VCaP (cell line): Measurements from ENCODE around the gene FAM163B.
A peak's percentile ranks its signal among the peaks of the same experiment; 100 is the strongest.

Experiments used
- H3K27ac ChIP-seq: fragments of 450-650 bp; 2 replicates; pipeline ENCODE4 v1.5.1; 2017
- TF ChIP-seq, protein P1 (sequence below): fragments of 450-650 bp; conservative IDR thresholded peaks from 2 replicates; pipeline ENCODE4 v1.5.1; 2017; ENCODE audit warnings: mild to moderate bottlenecking, moderate library complexity

Gene FAM163B

DNA sequence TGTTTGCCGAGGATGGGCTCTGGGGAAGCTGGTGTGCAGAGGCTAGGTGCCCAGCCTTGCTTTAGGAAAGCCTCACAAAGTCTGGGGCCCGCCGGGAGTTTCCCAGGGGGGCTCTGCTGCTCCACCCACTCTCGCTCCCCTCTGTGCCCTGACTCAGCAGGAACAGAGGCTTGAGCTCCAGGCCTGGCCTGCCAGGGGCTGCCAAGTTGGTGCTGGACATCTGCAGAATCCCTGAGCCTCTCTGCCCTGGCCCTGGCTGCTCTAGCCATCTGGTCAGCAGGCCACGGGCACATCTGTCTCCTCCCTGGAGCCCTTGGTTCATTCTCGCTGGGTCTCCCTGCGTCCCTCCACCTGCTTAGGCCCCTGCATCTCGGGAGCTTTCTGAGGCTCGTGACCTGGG, 75.3 kb downstream of the FAM163B start:
- TF ChIP-seq, protein P1, sequence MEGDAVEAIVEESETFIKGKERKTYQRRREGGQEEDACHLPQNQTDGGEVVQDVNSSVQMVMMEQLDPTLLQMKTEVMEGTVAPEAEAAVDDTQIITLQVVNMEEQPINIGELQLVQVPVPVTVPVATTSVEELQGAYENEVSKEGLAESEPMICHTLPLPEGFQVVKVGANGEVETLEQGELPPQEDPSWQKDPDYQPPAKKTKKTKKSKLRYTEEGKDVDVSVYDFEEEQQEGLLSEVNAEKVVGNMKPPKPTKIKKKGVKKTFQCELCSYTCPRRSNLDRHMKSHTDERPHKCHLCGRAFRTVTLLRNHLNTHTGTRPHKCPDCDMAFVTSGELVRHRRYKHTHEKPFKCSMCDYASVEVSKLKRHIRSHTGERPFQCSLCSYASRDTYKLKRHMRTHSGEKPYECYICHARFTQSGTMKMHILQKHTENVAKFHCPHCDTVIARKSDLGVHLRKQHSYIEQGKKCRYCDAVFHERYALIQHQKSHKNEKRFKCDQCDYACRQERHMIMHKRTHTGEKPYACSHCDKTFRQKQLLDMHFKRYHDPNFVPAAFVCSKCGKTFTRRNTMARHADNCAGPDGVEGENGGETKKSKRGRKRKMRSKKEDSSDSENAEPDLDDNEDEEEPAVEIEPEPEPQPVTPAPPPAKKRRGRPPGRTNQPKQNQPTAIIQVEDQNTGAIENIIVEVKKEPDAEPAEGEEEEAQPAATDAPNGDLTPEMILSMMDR = no peak
- peak overlapping the region; percentile 55; the same call in 1 of the 2 replicates for H3K27ac ChIP-seq

DNA sequence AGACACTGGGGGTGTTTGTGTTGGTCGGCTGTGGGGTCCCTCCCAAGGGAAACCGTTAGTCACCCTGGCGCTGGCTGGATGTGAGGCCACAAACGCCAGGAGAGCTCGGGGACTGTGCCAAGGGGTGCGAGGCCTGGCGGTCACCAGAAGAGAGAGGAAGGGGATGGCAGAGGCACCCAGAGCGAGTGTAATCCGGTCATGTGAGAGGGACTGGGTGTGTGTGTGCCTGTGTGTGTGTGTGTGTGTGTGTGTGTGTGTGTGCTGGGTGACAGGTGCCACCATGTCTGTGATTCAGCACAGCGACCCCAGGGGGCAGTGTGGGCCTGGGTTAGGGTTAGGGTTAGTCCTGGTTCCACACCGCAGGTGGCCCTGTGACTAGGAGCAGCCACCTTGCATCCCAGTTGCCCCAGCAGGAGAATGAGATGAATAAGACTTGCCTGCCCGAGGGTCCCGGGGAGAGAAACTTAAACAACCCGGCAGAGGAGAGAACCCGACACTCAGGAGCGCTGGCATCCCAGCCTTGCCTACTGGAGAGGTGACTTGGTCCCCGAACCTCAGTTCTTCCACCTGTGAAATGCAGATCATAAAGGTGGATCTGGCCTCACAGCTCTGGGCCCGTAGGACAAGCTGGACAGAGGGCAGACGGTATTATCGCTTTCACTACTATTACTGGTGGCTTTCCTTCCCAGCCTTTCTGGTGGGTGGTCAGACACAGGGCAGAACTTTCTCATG, 76.1 kb downstream of the FAM163B start:
- no peak overlapping the region for H3K27ac ChIP-seq
- TF ChIP-seq, protein P1 = peak; percentile 82

DNA sequence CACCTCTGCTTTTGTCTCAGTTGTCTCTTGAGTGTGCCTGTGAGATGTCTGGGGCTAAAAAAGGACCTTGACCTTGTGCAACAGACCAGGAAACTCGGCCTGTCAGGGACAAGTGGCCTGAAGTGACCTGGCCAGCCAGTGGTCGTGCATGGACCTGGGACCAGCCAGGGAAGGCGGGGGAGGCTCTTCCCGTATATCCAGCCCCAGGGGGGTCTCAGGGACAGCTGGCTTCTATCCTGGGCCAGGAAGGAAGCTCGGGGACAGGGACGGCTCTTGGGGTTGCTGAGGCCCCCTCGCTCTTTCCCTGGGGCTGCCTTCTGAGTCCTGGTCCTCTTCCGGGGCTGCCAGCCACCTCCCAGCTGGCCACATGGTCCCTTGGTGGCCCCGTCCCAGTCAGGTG, 77.9 kb downstream of the FAM163B start:
- no peak overlapping the region for H3K27ac ChIP-seq
- TF ChIP-seq, protein P1 = no peak

DNA sequence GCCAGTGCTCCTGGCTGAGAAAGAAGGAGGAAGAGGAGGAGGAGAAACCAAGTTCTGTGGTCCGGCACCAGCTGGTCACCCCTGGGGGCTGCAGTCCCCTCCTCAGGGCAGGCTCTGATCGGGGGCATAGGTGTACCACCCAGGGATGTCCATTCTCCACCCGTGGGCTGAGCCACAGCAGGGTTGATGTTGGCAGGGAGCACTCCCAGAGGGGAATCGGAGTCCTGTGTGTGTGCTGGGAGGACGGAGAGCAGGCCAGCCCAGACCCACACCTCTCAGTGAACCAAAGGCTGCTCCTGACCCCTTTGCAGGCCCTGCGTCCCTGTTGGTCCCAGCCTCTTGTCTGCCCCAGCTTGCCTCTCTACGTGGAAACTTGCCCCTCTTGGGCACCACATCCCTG, 79.3 kb downstream of the FAM163B start:
- TF ChIP-seq, protein P1 = no peak
- H3K27ac ChIP-seq = no peak overlapping the region

DNA sequence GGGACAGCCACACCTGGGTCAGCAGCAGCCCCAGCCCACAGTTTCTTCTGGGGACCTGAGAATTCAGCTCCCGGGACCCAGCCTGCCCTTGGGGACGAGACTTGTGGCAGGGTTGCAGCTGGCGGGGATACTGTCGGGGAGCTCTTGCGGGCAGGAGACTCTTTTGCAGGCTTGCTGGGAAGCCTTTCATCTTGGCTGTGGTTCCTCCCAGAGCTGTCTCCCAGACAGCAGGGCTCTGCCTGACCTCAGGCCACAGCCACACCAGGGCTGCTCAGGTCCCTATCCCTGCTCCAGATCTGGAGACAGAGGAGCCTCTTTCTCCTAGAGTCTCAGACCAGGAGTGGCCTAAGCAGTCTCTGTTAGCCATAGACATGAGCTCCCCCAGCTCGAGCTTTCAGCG, 79.7 kb downstream of the FAM163B start:
- TF ChIP-seq, protein P1 = no peak
- no peak overlapping the region for H3K27ac ChIP-seq

DNA sequence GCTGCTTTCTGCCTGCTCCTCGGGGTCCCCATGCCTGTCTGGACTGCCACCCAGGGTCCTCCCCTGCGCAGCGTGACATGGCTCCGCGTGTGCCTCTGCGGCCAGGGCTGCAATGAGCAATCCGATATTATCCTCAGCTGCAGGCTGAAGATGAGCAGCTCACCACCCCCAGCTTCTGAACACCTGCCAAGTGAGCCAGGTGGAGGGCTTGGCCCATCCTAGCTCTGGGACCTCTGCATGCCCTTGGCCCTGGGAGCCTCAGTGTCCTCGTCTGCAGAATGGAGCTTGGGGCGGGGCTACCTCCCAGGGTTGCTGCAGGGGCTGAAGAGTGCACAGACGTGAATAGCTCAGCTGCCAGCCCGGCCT, 80.3 kb downstream of the FAM163B start:
- H3K27ac ChIP-seq = no peak overlapping the region
- TF ChIP-seq, protein P1 = no peak

DNA sequence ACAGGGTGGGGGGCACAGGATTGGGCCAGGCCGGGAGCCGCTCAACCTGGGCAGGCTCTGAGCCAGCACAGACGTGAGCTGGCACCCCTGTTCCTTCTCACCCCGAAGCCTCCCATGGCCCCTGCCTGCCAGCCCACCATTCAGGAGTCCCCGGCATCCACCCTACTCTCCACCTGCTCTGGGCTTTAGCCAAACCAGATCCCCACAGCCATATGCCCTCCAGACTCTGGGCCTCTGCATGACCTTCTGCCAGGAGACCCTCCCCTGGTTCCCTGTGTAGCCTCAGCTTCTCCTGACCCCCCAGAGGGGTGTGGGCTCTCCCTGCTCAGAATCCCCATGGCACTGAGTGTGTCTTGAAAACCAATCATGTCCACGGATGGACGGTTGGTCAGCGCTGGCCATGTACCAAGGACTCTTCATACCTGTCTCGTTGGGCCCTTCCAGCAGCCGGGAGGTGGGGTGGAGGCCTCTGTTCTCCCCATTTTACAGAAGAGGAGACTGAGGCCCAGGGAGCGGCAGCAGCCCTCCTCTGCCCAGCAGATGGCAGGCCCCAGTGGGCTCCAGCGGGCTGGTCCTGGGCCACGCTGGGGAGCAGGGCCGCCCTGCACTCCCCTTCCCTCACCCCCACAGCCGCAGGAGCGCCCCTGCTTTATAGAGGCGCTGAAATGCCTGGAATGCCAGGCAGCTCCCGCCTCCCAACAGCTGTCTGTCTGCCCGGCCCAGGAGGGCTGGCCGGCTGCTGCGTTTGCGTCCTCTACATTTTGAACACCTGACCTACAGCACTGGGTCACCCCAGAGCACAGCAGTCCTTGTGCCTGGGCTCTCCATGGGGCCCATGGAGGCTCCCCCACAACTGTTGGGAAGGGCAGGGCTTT, 81.0 kb downstream of the FAM163B start:
- TF ChIP-seq, protein P1 = no peak
- no peak overlapping the region for H3K27ac ChIP-seq
